SK-N-SH (cell line): Measurements from ENCODE around the gene IDH3A. TPM values are rescaled to one million over a fixed set of nuclear protein-coding genes. Genes with fewer than 3 reads are reported as not detected.
"Not testable (repeated sequence)": the region's sequence is repeated elsewhere in the genome, so short reads cannot be mapped to it uniquely, and the experiment has no call there.

Experiments used
- CTCF ChIA-PET: fragments of 300-600, 350-600 bp; formaldehyde crosslinking; extraction: SDS; loops from one replicate; lab custom pipeline; 2021; lab: Yijun Ruan, JAX
- POLR2A ChIA-PET: fragments of 350-600 bp; sonication (Branson Sonifier 250); formaldehyde crosslinking; extraction: SDS; loops from one replicate; lab custom pipeline; 2020; ENCODE audit warnings: antibody characterized with exemption, inconsistent platforms; lab: Yijun Ruan, JAX
- DNase-seq: peaks from one replicate; pipeline ENCODE4 v3.0.0; 2012
- H2AFZ ChIP-seq: fragments of 200-600 bp; sonication (generic); 2 replicates; pipeline ENCODE4 v1.8.1; 2016; ENCODE audit warnings: antibody characterized with exemption, mild to moderate bottlenecking, low read depth
- H3F3A ChIP-seq: fragments of 200-600 bp; sonication (generic); replicated peaks from 2 replicates; pipeline ENCODE3; 2016; ENCODE audit warnings: antibody characterized with exemption, mild to moderate bottlenecking; ENCODE audit not compliant: insufficient read depth
- H3K27ac ChIP-seq, 2 experiments: fragments of 200-500 bp in 1 of 2; fragments of 200-600 bp in 1 of 2; sonication (Bioruptor generic) in 1 of 2; sonication (generic), shearing (Covaris generic) in 1 of 2; 2 replicates each; pipeline versions ENCODE4 v1.5.1 to v1.6.1; 2014 to 2016; ENCODE audit warnings: low read depth in 2 of 2, inconsistent platforms in 1 of 2, low read length in 1 of 2, mild to moderate bottlenecking in 1 of 2, mixed read lengths in 1 of 2
- H3K27me3 ChIP-seq: fragments of 200-600 bp; sonication (generic), shearing (Covaris generic); 2 replicates; pipeline ENCODE4 v1.6.1; 2016; ENCODE audit warnings: mixed run types; ENCODE audit not compliant: insufficient read depth
- H3K36me3 ChIP-seq, 2 experiments: fragments of 200-500 bp in 1 of 2; fragments of 200-600 bp in 1 of 2; sonication (Bioruptor generic) in 1 of 2; sonication (generic) in 1 of 2; replicated peaks in 1 of 2; 2 replicates each; pipeline versions ENCODE3 to v1.5.1; 2014 to 2016; ENCODE audit warnings: low read length in 1 of 2, mild to moderate bottlenecking in 1 of 2; ENCODE audit not compliant: insufficient read depth in 2 of 2, control insufficient read depth in 1 of 2
- H3K4me1 ChIP-seq, 2 experiments: fragments of 200-500 bp in 1 of 2; fragments of 200-600 bp in 1 of 2; sonication (Bioruptor generic) in 1 of 2; sonication (generic), shearing (Covaris generic) in 1 of 2; 2 replicates each; pipeline versions ENCODE4 v1.5.1 to v1.6.1; 2014 to 2016; ENCODE audit warnings: low read depth in 1 of 2, low read length in 1 of 2, mixed run types in 1 of 2; ENCODE audit not compliant: insufficient read depth in 2 of 2, control insufficient read depth in 1 of 2
- H3K4me2 ChIP-seq: fragments of 200-600 bp; sonication (generic), shearing (Covaris generic); 2 replicates; pipeline ENCODE4 v1.6.1; 2017; ENCODE audit warnings: mixed run types
- H3K4me3 ChIP-seq, 2 experiments: fragments of 200-500 bp in 1 of 2; fragments of 200-600 bp in 1 of 2; sonication (Bioruptor generic) in 1 of 2; sonication (generic), shearing (Covaris generic) in 1 of 2; 2 replicates each; pipeline versions ENCODE4 v1.5.1 to v1.8.1; 2014 to 2016; ENCODE audit warnings: low read depth in 2 of 2, inconsistent platforms in 1 of 2, low read length in 1 of 2, mild to moderate bottlenecking in 1 of 2, mixed read lengths in 1 of 2, moderate library complexity in 1 of 2
- H3K79me2 ChIP-seq: fragments of 200-600 bp; sonication (generic); 2 replicates; pipeline ENCODE4 v1.8.1; 2017; ENCODE audit warnings: mild to moderate bottlenecking; ENCODE audit not compliant: insufficient read depth
- H3K9ac ChIP-seq: fragments of 200-600 bp; sonication (generic); 2 replicates; pipeline ENCODE4 v1.6.1; 2017; ENCODE audit warnings: mixed run types
- H3K9me2 ChIP-seq: fragments of 200-600 bp; sonication (generic); 2 replicates; pipeline ENCODE4 v1.6.1; 2017; ENCODE audit warnings: mixed run types
- H3K9me3 ChIP-seq: fragments of 200-600 bp; sonication (generic); 2 replicates; pipeline ENCODE4 v1.6.1; 2017; ENCODE audit warnings: mixed run types, mild to moderate bottlenecking, moderate library complexity
- H4K20me1 ChIP-seq: fragments of 200-600 bp; sonication (generic); 2 replicates; pipeline ENCODE4 v1.6.1; 2017; ENCODE audit warnings: mild to moderate bottlenecking, mixed run types; ENCODE audit not compliant: insufficient read depth
- EP300 ChIP-seq, 2 experiments: IDR thresholded peaks; 2 replicates each; pipeline versions ENCODE4 v1.4.0 to v1.6.1; 2012; ENCODE audit warnings: borderline replicate concordance in 1 of 2, low read depth in 1 of 2, low read length in 1 of 2
- EZH2phosphoT487 ChIP-seq: fragments of 200-600 bp; sonication (generic); IDR thresholded peaks from 2 replicates; pipeline ENCODE4 v1.6.1; 2017; ENCODE audit warnings: low read depth, mixed run types, mild to moderate bottlenecking, antibody characterized with exemption, moderate library complexity, borderline replicate concordance
- GABPA ChIP-seq: IDR thresholded peaks from 2 replicates; pipeline ENCODE4 v1.4.0; 2012; ENCODE audit warnings: low read depth, mild to moderate bottlenecking
- GATA2 ChIP-seq: sonication (generic); formaldehyde crosslinking; IDR thresholded peaks from 2 replicates; pipeline ENCODE4 v1.5.0; 2020; ENCODE audit warnings: mild to moderate bottlenecking, missing genetic modification reagents
- MAX ChIP-seq: IDR thresholded peaks from 2 replicates; pipeline ENCODE4 v1.4.0; 2012; ENCODE audit warnings: low read depth
- MEF2A ChIP-seq: IDR thresholded peaks from 2 replicates; pipeline ENCODE4 v1.4.0; 2012; ENCODE audit warnings: low read depth, borderline replicate concordance
- MXI1 ChIP-seq: IDR thresholded peaks from 2 replicates; pipeline ENCODE4 v1.6.1; 2012; ENCODE audit warnings: mild to moderate bottlenecking, low read depth, low read length, improper control_type of control experiment
- POLR2AphosphoS5 ChIP-seq: IDR thresholded peaks from 2 replicates; pipeline ENCODE4 v1.6.1; 2012; ENCODE audit warnings: low read depth, low read length
- RAD21 ChIP-seq: IDR thresholded peaks from 2 replicates; pipeline ENCODE4 v1.6.1; 2012; ENCODE audit warnings: mild to moderate bottlenecking, low read length
- RXRA ChIP-seq: IDR thresholded peaks from 2 replicates; pipeline ENCODE4 v1.4.0; 2012; ENCODE audit warnings: low read depth, mild to moderate bottlenecking, borderline replicate concordance
- SIN3A ChIP-seq: IDR thresholded peaks from 2 replicates; pipeline ENCODE4 v1.6.1; 2012; ENCODE audit warnings: low read depth, mild to moderate bottlenecking, low read length, moderate library complexity, borderline replicate concordance
- TAF1 ChIP-seq: IDR thresholded peaks from 2 replicates; pipeline ENCODE4 v1.6.1; 2012; ENCODE audit warnings: low read depth, mild to moderate bottlenecking, low read length, moderate library complexity, borderline replicate concordance
- TEAD4 ChIP-seq: IDR thresholded peaks from 2 replicates; pipeline ENCODE4 v1.4.0; 2012; ENCODE audit warnings: mild to moderate bottlenecking, borderline replicate concordance; ENCODE audit not compliant: insufficient read depth
- WGBS: methylation state at CpG from one replicate; pipeline ENCODE4 v1.1.6; 2017; ENCODE audit warnings: low lambda C conversion rate; 5-methylcytosine and 5-hydroxymethylcytosine counted together
- polyA plus RNA-seq, 3 experiments: library from polyadenylated mRNA; depleted of rRNA; stranded (reverse); fragments of >200 nt; gene quantifications; 2 replicates each; pipeline ENCODE4 v1.2.3, GENCODE V29; 2012
- TF ChIP-seq, protein P1 (sequence below): IDR thresholded peaks from 2 replicates; pipeline ENCODE4 v1.4.0; 2012; ENCODE audit warnings: low read depth, borderline replicate concordance
- TF ChIP-seq, protein P2 (sequence below): IDR thresholded peaks from 2 replicates; pipeline ENCODE4 v1.4.0; 2012; ENCODE audit warnings: low read depth, borderline replicate concordance

IDH3A gene
- polyA plus RNA-seq, 1 of the 3 experiments (the other 2 are of a cell fraction), result 33.2 TPM

DNA sequence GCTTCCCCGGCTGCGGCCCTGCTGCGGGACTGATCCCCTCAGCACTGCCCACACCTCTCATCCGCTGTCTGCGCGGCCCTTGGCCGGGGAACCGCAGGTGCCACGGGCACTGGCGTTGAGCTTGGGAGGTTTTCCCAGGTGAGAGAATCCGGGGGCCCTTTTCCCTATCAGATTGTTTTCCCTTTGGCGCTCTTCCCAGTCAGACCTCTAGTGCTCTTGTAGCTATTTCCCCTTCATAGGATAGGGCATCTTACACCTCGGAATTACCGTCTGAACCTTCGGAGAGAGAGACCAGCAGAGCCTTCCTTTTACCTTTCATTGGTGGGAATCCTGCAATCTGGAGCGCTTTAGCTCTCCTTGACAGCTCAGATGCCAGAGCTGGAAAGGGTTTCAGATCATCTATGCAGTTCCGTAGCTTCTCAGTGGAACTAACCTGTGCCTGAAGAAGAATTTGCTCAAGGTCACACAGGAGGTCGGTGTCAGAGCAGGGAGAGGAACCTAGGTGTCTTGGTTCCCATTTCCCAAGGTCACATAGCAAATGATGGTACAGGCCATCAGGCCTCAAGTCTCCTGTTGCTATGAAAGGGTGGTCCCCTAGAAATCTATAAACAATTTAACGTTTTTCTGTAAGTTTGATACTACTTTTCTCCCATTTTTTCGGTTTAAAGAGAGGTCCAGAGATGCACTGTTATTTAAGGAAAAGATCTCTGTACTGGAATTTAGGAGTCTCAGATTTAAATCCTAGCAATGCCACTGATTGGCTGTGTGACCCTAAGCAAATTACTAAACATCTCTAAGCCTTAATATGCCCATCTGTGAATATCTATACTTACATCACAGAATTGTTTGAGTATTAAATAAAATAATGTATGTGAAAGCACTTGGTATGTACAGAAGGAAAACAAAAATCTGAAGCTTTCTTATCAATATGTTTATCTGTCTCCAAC is 916 bp downstream of the IDH3A start (continued):
- no peak for TF ChIP-seq MXI1
- TF ChIP-seq, protein P1, sequence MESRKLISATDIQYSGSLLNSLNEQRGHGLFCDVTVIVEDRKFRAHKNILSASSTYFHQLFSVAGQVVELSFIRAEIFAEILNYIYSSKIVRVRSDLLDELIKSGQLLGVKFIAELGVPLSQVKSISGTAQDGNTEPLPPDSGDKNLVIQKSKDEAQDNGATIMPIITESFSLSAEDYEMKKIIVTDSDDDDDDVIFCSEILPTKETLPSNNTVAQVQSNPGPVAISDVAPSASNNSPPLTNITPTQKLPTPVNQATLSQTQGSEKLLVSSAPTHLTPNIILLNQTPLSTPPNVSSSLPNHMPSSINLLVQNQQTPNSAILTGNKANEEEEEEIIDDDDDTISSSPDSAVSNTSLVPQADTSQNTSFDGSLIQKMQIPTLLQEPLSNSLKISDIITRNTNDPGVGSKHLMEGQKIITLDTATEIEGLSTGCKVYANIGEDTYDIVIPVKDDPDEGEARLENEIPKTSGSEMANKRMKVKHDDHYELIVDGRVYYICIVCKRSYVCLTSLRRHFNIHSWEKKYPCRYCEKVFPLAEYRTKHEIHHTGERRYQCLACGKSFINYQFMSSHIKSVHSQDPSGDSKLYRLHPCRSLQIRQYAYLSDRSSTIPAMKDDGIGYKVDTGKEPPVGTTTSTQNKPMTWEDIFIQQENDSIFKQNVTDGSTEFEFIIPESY, result no peak
- no peak for TF ChIP-seq EP300 (IDR thresholded peaks at IDR 0.05; ENCODE audit: borderline replicate concordance in 1 of 2, low read depth in 1 of 2, low read length in 1 of 2)
- TF ChIP-seq EZH2phosphoT487, result no peak
- TF ChIP-seq SIN3A, result no peak; the same call in 1 of the 2 replicates
- no peak for TF ChIP-seq GATA2 (CRISPR knock-in tag)
- TF ChIP-seq TAF1, result no peak
- TF ChIP-seq MAX, result no peak
- TF ChIP-seq GABPA, result no peak

DNA sequence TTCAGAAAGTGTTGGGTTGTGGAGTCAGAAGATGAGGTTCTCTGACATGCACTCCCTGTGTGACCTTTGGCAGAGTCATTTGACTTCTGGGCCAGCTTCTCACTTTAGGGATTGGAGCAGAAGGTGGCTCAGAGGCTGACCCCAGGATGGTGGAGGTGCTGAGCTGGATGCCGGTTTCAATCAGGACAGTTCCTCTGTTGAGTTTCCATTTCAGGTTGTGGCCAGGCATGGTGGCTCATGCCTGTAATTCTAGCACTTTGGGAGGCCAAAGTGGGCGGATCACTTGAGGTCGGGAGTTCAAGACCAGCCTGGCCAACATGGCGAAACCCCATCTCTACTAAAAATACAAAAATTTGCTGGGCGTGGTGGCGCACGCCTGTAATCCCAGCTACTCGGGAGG is 1.9 kb downstream of the IDH3A start:
- not testable (repeated sequence) for H3K9me3 ChIP-seq, H3K36me3 ChIP-seq, H3K27ac ChIP-seq, H2AFZ ChIP-seq, H3F3A ChIP-seq, DNase-seq, H3K9me2 ChIP-seq, H3K27me3 ChIP-seq, H4K20me1 ChIP-seq, H3K4me3 ChIP-seq, H3K9ac ChIP-seq
- 100% methylated on average over 8 of the region's 8 CpGs for WGBS
- ChIA-PET POLR2A (interaction anchor here (2.2 kb wide), 1 partner anchor 20 kb away, joined by 9 read pairs; the partner anchor contains the start of gene CIB2), CTCF (interaction anchor here (1.1 to 3.2 kb wide), 3 partner anchors 20 to 44 kb away, joined by 6 to 24 read pairs (median 8); partner anchors contain the start of gene CIB2)
- Histone ChIP-seq H3K4me1 (peaks cover 7 to 12% of the 10 kb centered on the region in 2 experiments), H3K4me2 (0 out of 2 replicates have a peak overlapping the region, but pooled peaks have one; percentile 97), H3K79me2 (peaks cover 57% of the 10 kb centered on the region)

DNA sequence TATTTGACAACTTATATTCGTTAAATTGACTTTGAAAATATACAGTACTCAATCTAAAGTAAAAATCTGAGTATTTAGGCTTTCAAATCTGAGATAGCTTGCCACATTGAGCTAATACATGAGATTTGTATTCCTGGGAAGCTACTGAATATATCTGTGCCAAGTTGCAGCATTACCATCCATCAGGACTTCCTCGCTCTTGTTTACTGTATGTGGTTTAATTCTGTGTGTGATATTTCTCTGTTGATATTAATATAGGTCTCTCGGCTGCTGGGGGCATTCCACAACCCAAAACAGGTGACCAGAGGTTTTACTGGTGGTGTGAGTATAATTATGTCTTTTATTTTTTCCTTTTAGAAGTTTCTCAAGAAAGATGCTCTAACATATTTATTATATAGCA is 5.8 kb downstream of the IDH3A start:
- Histone ChIP-seq H3K27ac (no peak overlapping the region), H3K36me3 (peaks cover 16% of the 10 kb centered on the region in 2 experiments), H4K20me1 (no peaks in the 10 kb centered on the region), H3K27me3 (no peaks in the 10 kb centered on the region), H3K4me2 (no peak overlapping the region), H3K79me2 (peaks cover 45% of the 10 kb centered on the region), H3K9me3 (no peaks in the 10 kb centered on the region), H2AFZ (no peak overlapping the region), H3F3A (peaks cover 3% of the 10 kb centered on the region), H3K9ac (no peak overlapping the region), H3K4me1 (peaks cover 0 to 4% of the 10 kb centered on the region in 2 experiments; a peak in 2 of 4 replicates), H3K9me2 (no peaks in the 10 kb centered on the region), H3K4me3 (no peak overlapping the region)
- 97% methylated on average over 3 of the region's 3 CpGs for WGBS
- ChIA-PET CTCF (interaction anchor here (0.9 to 1.2 kb wide), 2 partner anchors 41 to 86 kb away, joined by 3 to 5 read pairs; no protein-coding TSS in a partner anchor), POLR2A (no interaction called here)
- DNase-seq, result no peak
- TF ChIP-seq TEAD4, result no peak
- TF ChIP-seq, protein P2, sequence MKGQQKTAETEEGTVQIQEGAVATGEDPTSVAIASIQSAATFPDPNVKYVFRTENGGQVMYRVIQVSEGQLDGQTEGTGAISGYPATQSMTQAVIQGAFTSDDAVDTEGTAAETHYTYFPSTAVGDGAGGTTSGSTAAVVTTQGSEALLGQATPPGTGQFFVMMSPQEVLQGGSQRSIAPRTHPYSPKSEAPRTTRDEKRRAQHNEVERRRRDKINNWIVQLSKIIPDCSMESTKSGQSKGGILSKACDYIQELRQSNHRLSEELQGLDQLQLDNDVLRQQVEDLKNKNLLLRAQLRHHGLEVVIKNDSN, result no peak
- no peak for TF ChIP-seq MEF2A
- no peak for TF ChIP-seq RAD21
- no peak for TF ChIP-seq POLR2AphosphoS5
- no peak for TF ChIP-seq MAX
- TF ChIP-seq RXRA, result no peak
- no peak for TF ChIP-seq MXI1
- TF ChIP-seq, protein P1, result no peak
